DLD1 (cell line): ENCODE data around the gene SMOC1.

Experiments used
- in situ Hi-C: cut with HindIII; loops from 2 replicates; pipeline ENCODE4 v1.10.0; 2017; ENCODE audit warnings: low sequenced_read_pairs

Gene SMOC1

GRCh38 chr14:70005281-70005805 lies 126.1 kb downstream of the SMOC1 start:
- in situ Hi-C loops = no loop called here

GRCh38 chr14:70006699-70007098 lies 127.5 kb downstream of the SMOC1 start:
- in situ Hi-C loops = no loop called here

GRCh38 chr14:70008284-70009262 lies 129.4 kb downstream of the SMOC1 start:
- in situ Hi-C loops = no loop called here

- in situ Hi-C loops = no loop called here
These were observed 130.7 kb downstream of the SMOC1 start for GRCh38 chr14:70009961-70010360.

- in situ Hi-C loops = no loop called here
These were observed 131.9 kb downstream of the SMOC1 start for GRCh38 chr14:70011098-70011497.

GRCh38 chr14:70011708-70012107 lies 132.5 kb downstream of the SMOC1 start:
- in situ Hi-C loops = no loop called here

DNA sequence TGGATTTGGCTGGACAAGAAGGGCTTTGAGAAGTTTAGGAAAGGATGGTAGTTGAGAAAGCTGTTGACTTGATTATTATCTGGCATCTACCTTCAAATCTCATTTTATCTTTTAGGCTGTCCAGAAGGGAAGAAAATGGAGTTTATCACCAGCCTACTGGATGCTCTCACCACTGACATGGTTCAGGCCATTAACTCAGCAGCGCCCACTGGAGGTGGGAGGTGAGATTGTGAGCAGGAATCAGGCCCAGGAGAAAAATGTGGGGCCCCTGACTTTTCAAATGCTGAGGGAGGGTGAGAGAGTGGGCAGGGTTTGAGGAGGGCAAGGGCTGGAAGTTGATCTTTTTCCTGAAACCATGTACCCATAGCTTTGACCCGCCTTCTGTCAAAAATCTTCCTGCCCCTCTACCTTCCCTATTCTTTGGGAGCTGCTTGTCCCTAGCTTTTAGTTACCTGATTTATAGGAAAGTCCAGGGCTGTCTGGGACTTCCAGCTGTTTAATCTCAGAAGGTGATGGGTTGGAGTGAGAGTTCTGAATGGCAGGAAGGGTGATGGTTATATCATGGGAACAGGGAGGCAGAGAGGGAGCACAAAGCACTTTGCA lies 134.2 kb downstream of the SMOC1 start:
- in situ Hi-C loops = no loop called here

DNA sequence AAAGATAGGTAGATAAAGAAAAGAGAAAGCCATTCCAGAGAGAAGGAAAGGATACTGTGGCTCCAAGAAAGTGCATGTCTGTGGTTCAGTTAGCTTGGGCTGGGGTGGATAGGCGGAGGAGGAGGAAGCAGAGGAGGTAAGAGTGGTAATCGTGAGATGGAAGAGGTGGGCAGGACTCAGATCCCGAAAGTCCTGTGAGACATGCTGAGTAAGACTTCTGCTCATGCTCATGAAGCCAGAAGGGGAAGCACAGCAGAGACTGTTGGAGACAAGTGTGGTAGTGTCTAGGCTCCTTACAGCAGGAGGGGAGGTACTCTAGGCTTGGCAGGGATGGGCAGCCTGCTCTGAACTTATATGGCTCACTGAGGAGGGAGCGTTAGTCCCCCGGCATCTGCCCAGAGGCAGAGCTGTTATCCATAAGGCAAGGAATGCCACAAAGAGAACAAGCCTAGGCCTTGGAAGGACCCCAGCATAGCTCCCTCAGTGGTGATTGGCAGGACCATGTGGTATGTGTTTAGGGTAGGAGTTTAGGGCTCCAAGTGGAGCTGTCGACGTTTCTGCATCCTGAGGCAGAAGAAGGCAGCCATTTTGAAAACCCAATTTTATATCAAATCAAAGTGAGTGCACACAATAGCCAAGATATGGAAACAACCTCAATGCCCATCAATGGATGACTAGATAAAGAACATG lies 135.3 kb downstream of the SMOC1 start:
- in situ Hi-C loops = no loop called here

DNA sequence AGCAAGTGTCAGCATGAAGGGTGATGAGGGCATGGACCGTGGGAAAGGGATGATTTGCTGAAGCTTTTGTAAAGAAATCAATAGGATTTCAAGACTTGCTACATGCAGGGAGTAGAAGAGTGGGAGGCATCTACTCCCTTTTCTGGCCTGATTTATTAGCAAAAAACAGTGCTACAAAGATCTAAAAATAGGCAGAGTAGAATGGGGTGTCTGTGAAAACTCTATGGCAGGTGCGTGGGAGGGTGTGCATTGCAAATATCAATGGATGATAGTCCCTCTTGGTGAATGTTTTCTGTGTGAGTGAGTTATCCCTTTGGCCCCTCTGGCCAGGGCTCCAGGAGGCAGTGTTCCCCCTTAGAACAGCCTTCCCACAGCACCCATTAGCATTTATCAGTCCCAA lies 139.0 kb downstream of the SMOC1 start:
- in situ Hi-C loops = no loop called here

DNA sequence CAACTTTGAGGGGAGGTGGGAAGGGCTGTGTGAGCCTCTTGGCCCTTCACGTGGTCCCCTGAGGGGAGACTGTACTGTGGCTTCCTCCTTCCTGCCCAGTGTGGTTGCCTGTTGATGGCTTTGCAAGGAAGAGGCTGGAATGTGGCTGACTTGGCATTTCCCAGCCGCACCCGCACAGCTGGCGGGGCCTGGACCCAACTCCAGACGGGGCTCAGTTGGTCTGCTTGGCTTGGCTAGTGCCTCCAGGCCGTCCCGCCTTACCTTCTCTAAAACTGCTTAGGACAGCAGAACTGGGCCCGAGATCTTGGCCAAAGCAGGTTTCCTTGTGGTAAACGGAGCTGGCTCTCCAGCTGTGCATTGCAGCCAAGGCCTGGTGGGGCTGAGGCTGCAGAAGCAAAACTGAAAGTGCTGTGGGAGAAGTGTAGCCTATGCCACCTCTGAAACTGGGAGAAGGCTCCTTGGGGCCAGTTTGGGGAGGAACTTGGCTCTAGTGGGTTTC lies 139.5 kb downstream of the SMOC1 start:
- in situ Hi-C loops = no loop called here

DNA sequence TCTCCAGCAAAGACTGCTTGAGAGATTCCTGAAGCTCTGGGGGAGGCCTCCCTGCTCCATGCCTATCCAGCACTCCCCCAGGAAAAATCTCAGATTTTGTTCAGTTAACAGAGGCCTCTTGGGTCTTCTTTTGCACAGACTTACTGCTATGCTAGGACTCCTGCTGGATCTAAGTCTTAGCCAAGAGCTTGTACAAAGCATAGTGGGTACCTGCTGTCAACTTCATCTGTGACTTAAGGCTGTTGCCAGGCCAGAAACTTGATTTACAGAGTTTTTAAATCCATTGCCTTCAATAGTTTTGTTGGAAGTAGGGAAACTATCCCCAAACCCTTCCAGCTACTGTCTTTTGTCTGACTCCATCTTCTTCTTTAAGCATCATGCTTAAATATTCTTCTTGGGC lies 140.5 kb downstream of the SMOC1 start:
- in situ Hi-C loops = no loop called here

DNA sequence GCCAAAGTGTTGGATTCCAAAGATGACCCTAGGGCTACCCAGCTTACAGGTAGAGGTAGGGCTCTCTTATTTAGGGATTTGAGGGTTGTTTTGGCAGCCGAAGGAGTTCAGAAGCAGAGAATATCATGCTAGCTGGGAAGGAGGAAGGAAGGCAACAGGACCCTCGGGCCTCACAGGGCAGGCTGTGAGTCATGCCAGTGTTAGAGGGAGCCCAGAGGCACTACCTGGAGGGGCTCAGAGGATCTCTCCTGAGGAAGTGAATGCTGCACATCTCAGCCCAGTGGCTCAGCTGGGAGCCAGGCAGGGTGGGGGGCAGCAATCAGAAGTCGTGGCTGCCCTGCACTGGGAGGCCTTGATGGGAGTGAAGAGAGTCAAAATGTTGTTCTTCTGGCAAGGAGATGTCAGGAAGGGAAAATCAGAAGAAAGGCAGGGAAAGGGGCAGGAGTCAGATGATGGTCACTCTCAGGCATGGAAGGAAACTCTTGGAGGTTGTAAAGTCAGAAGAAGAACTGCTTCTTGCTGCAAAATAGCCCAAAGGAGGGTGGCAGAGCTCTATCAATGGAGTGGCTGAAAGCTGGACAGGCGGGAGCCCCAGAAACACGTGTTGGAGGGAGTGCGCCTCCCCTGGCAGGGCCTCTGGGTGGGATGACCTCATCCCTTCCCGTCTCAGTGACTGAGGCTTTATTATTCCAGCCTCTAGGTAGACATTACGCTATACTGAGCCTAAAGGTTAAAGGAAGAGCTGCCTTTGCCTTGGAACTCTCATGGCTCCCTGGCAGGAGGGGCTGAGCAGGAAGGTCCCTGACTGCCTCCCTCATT lies 141.3 kb downstream of the SMOC1 start:
- in situ Hi-C loops = no loop called here

GRCh38 chr14:70021548-70022220 lies 142.5 kb downstream of the SMOC1 start:
- in situ Hi-C loops = no loop called here

DNA sequence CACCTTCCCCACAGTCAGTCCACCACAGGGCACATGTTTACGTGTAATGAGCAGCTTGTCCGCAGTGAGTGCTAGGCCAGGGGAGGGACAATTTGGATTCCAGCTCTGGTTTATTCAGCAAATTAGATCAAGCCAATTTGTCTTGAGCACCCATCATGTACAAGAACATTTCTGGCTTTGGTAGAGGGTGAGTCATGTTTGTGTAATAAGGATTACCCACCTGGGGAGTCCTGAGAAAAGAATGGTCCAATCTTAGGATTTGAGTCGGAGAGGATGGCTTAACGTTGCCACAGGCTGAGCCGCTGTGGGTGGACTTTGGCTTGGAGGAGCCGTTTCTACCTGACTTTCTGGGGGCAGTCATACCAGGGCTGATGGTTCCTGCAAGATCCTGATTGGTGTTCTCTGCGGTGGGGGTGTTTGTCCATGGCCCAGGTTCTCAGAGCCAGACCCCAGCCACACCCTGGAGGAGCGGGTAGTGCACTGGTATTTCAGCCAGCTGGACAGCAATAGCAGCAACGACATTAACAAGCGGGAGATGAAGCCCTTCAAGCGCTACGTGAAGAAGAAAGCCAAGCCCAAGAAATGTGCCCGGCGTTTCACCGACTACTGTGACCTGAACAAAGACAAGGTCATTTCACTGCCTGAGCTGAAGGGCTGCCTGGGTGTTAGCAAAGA lies 143.7 kb downstream of the SMOC1 start:
- in situ Hi-C loops = no loop called here

GRCh38 chr14:70023871-70024270 lies 144.7 kb downstream of the SMOC1 start:
- in situ Hi-C loops = no loop called here

DNA sequence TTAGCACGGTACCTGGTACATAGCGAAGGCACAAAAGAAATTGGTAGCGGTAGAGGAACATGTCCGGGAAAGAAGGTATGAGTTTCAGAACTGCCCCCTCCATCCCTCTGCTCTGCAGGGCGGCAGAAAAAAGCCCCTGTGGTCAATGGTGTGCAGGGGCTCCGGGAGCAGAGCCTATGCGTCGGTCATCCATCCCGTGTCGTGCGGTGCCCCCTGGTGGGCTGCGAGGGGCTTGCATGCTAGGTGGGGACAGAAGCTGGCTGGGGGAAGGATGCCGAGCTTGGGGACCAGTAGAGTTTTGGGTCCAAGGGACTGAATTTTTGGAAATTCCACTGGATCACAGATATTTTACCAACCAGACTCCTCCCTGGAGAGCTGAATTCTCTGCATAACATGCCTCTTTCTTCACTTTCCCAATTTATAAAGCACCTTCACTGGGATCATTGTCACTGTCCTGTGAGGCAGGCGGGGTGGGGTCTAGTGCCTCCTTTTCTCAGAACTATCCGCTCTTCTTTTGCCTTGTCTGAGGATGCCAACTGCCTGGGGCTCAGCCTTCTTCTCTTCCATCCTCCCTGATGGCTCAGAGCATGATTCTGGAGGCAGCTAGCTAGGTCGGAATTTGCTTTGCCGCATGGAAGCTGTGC lies 148.7 kb downstream of the SMOC1 start:
- in situ Hi-C loops = loop anchor here (5.0 kb wide), 1 partner anchor 211 kb away; no protein-coding TSS in a partner anchor

DNA sequence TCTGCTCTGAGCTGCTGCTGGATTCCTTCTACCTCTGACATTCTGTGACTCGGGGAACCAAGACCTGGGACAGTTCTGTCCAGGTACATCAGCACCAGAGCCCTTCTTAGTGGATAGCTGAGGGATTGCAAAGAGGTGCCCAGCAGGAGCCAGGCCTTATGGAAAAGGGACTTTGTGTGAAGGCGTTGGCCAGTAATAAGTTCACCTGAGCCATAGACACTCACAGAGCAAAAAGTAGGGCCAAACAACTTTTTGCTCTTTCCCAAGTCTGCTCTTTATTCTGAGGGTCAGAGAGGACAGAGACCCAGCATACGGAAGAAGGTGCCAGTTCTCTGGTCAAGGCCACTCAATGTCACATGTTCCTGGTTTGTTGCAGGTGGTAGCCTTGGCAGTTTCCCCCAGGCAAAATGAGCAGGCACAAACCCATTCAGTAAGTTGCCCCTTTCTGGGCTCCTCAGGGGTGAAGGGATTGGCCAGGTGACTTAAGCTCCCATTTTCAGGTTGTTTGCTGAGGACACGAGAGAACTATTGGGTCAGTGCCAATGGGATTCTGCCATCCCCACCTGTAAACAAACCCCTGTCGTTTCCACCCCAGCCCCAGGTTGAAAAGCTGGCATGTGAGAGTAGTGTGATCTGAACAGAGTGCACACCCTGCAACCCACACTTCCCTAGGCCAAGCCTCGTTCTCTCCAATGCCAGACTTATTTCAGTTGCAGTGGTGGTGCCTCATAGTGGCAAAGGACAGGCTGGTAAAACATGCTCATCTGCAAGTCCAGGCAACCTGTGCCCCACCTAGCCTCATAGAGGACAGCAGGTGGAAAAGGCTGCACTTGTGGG lies 150.3 kb downstream of the SMOC1 start:
- in situ Hi-C loops = loop anchor here (5.0 to 10.0 kb wide), 2 partner anchors 212 to 245 kb away; no protein-coding TSS in a partner anchor

DNA sequence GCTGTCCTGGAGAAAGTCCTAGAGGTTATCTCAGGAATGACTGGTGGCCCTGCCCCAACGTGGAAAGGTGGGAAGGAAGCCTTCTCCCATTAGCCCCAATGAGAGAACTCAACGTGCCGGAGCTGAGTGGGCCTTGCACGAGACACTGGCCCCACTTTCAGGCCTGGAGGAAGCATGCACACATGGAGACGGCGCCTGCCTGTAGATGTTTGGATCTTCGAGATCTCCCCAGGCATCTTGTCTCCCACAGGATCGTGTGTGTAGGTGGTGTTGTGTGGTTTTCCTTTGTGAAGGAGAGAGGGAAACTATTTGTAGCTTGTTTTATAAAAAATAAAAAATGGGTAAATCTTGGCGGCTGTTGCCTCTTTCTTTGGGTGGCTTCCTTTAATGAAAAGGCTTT lies 152.8 kb downstream of the SMOC1 start:
- in situ Hi-C loops = loop anchor here (10.0 kb wide), 1 partner anchor 243 kb away; no protein-coding TSS in a partner anchor
